ENCODE results near the gene AIMP2. TPM values are rescaled to one million over a fixed set of nuclear protein-coding genes. Genes with fewer than 3 reads are reported as not detected.

Gene AIMP2
- total and polyA plus RNA-seq, 3 donors from 2014 or later = 53.0 to 121 (median 63.4) TPM

GRCh38 chr7:6012355-6013104 is 3.5 kb downstream of the AIMP2 start:
- no peak overlapping the region for H3K27ac ChIP-seq
- WGBS, 2 donors = 88 to 89% methylated on average over 14 of the region's 14 CpGs
- intact Hi-C loops (cut with DNase I; ENCODE audit: low total_unique reads) = no loop called here
- no peak for DNase-seq
- no peaks in the 10 kb centered on the region for H3K9me3 ChIP-seq
- no peak overlapping the region for H3K4me3 ChIP-seq
- TF ChIP-seq, protein P1, sequence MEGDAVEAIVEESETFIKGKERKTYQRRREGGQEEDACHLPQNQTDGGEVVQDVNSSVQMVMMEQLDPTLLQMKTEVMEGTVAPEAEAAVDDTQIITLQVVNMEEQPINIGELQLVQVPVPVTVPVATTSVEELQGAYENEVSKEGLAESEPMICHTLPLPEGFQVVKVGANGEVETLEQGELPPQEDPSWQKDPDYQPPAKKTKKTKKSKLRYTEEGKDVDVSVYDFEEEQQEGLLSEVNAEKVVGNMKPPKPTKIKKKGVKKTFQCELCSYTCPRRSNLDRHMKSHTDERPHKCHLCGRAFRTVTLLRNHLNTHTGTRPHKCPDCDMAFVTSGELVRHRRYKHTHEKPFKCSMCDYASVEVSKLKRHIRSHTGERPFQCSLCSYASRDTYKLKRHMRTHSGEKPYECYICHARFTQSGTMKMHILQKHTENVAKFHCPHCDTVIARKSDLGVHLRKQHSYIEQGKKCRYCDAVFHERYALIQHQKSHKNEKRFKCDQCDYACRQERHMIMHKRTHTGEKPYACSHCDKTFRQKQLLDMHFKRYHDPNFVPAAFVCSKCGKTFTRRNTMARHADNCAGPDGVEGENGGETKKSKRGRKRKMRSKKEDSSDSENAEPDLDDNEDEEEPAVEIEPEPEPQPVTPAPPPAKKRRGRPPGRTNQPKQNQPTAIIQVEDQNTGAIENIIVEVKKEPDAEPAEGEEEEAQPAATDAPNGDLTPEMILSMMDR (IDR thresholded peaks at IDR 0.05) = no peak
- no peak for TF ChIP-seq POLR2A (IDR thresholded peaks at IDR 0.05)
- H3K27me3 ChIP-seq = no peaks in the 10 kb centered on the region
- H3K4me1 ChIP-seq = peaks cover 16% of the 10 kb centered on the region
- no peaks in the 10 kb centered on the region for H3K36me3 ChIP-seq (ENCODE audit: low read depth, missing control alignments)

DNA sequence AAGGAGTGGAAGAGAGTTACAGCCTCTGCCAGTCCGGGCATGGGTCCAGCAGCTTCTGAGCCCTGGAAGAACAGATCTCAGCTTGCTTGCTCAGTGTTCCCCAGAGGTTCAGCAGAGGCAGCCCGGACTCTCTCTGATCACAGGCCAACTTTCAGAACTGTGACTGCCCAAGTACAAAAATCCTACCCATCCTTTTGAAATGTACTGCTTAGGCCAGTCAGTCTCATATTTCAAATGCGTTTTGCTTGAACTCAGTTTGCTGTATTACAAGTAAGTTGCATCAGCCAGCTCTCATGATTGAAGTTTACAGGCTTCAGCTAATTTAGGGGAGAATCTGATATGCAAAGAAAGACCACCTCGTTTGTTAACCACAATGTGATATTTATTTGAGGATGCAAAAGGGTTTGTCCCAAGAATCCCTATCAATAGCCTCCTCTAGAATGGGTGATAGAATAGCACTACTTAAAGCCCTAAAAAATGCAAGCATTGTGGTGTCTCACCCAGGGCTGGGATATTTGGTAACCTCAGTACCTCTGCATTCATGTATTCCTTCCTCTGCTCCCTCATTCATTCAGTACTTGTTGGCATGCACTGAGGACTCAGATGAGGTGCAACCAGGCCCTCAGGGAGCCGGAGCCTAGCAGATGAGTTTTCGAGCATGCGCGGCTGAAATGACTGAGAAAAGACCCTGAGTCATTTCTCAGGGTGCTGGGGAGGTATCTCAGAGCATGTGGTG is 7.0 kb downstream of the AIMP2 start:
- H3K4me3 ChIP-seq = no peak overlapping the region
- H3K4me1 ChIP-seq = peaks cover 7% of the 10 kb centered on the region
- no peaks in the 10 kb centered on the region for H3K9me3 ChIP-seq
- no peak for TF ChIP-seq POLR2A (IDR thresholded peaks at IDR 0.05)
- TF ChIP-seq, protein P1 (IDR thresholded peaks at IDR 0.05) = no peak
- no peaks in the 10 kb centered on the region for H3K27me3 ChIP-seq
- WGBS, 2 donors = 68 to 74% methylated on average over 8 of the region's 8 CpGs
- DNase-seq = peak; percentile 86
- no peaks in the 10 kb centered on the region for H3K36me3 ChIP-seq (ENCODE audit: low read depth, missing control alignments)
- intact Hi-C loops (cut with DNase I; ENCODE audit: low total_unique reads) = no loop called here
- peak overlapping the region in 1 of 2 donors; percentile 38 for H3K27ac ChIP-seq

- intact Hi-C loops (cut with DNase I; ENCODE audit: low total_unique reads) = no loop called here
- no peak overlapping the region for H3K27ac ChIP-seq
- H3K36me3 ChIP-seq (ENCODE audit: low read depth, missing control alignments) = no peaks in the 10 kb centered on the region
- no peak overlapping the region for H3K4me3 ChIP-seq
- WGBS, 2 donors = 91 to 94% methylated on average over 8 of the region's 8 CpGs
- no peak for DNase-seq
- TF ChIP-seq, protein P1 (IDR thresholded peaks at IDR 0.05) = no peak
- no peak for TF ChIP-seq POLR2A (IDR thresholded peaks at IDR 0.05)
- H3K4me1 ChIP-seq = peaks cover 7% of the 10 kb centered on the region
- no peaks in the 10 kb centered on the region for H3K27me3 ChIP-seq
- no peaks in the 10 kb centered on the region for H3K9me3 ChIP-seq
Measured at GRCh38 chr7:6016653-6016966, 7.5 kb downstream of the AIMP2 start.

DNA sequence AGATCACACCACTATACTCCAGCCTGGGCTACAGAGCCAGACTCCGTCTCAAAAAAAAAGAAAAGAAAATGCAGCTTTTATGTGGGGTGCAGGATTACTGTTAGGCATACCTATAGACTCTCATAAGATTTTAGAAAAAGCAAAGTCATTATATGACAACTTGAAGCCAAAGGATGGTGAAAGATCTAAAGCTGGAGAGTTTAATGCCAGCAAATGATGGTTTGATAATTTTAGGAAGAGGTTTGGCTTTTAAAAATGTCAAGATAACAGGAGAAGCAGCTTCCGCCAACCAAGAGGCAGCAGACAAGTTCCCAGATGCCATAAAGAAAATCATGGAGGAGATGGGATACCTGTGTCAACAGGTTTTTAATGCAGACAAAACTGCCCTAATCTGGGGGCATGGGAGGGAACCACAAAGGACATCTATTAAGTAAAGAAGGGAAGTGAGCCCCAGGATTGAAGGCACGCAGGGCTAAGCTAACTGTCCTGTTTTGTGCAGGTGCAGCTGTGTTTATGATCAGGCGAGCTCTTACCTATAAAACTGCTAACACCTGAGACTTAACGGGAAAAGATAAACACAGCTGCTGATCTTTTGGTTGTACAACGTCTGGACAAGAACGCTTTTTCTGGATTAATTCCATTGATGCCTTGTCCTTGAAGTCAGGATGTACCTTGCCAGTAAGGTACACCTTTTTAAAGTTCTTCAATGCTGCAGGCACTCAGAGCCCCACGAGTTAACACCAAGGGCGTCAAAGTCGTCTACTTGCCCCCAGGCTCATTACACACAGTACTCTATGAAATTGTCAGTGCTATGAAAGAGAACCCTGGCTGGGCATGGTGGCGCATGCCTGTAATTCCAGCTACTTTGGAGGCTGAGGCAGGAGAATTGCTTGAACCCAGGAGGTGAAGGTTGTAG is 11.6 kb downstream of the AIMP2 start:
- TF ChIP-seq POLR2A (IDR thresholded peaks at IDR 0.05) = no peak
- TF ChIP-seq, protein P1 (IDR thresholded peaks at IDR 0.05) = no peak
- no peak for DNase-seq
- WGBS, 2 donors = 85 to 90% methylated on average over 11 of the region's 11 CpGs
- Histone ChIP-seq H3K27ac (no peak overlapping the region), H3K9me3 (no peaks in the 10 kb centered on the region), H3K4me1 (peaks cover 3% of the 10 kb centered on the region), H3K27me3 (no peaks in the 10 kb centered on the region), H3K36me3 (ENCODE audit: low read depth, missing control alignments) (no peaks in the 10 kb centered on the region), H3K4me3 (no peak overlapping the region)
- intact Hi-C loops (cut with DNase I; ENCODE audit: low total_unique reads) = no loop called here

Measured in testis (tissue), 3 donors.